ENCODE results near the gene SH3BP4. TPM values are rescaled to one million over a fixed set of nuclear protein-coding genes. Genes with fewer than 3 reads are reported as not detected.
A peak's percentile ranks its signal among the peaks of the same experiment; 100 is the strongest.

The SH3BP4 gene
- polyA plus RNA-seq, 6 donors from 2014 or later, result 0.85 to 2.6 (median 2.2) TPM

DNA sequence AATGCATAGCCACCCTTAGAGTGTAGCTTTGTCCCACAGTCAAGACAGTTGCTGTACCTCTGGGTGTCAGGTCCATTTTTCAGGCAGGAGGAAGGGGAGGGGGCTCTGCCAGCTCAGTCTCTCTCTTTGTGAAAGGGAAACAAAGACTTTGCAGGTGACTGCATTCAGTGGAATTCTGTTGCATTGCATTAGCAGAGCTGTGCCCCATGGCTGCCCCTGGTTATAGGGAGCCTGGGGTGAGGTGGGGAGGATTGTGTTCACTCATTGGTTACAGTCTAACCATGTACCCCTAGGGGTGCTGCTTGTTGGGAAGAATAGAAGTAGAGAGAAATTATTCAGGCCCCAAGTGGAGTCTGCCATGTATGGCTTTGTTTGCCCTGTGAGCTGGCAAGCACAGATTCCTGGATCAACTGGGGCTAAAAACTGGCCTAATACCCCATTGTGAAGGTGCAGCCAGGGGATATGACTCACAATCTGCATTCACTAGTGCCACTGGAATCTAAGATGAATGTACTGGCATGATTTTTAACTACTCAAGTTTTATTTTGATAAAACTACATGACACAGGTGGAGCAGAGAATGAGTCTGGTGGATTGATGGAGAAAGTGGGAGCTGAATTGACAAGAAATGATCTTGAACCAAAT, 118.4 kb downstream of the SH3BP4 start:
- Mint-ChIP-seq H3K9me3 (peaks cover 0 to 20% (median 7%) of the 10 kb centered on the region in 7 donors), H3K27me3 (peaks cover 0 to 7% (median 7%) of the 10 kb centered on the region in 3 donors), H3K27ac (no peak overlapping the region), H3K4me1 (peaks cover 0 to 7% (median 0%) of the 10 kb centered on the region in 3 donors), H3K4me3 (no peak overlapping the region), H3K36me3 (no peaks in the 10 kb centered on the region)
- DNase-seq, result no peak
- ATAC-seq (ENCODE audit: low read depth in 2 of 2), result no peak

DNA sequence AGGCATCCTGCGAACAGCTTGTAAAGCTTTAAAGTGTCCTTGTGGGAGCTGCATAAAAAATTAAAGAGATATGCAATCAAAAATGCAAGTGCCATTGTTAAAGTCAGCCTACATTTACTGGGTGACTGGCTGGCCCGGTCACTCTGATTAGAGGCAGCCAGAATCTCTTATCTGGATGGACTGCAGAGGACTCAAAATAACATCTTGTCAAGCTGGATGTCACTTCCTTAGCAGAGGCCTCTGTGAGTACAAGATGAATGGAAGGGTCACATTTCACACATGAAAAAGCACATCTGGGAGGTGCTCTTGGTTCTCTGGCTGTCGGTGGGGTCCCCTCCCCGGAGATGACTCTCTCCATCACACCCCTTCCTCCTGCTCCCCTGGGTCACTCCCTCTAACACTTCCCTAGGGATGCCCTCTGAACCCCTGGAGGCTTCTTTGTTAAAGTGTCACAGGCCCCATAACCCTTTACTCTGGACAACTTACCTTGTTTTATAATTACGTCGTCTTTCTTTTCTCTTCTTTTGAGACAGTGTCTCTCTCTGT, 122.1 kb downstream of the SH3BP4 start:
- Mint-ChIP-seq H3K27ac (no peak overlapping the region), H3K9me3 (peaks cover 0 to 10% (median 6%) of the 10 kb centered on the region in 7 donors), H3K4me1 (peaks cover 0 to 7% (median 0%) of the 10 kb centered on the region in 3 donors), H3K36me3 (no peaks in the 10 kb centered on the region), H3K4me3 (no peak overlapping the region), H3K27me3 (peaks cover 0 to 7% (median 7%) of the 10 kb centered on the region in 3 donors)
- no peak for ATAC-seq (ENCODE audit: low read depth in 2 of 2)
- no peak for DNase-seq

DNA sequence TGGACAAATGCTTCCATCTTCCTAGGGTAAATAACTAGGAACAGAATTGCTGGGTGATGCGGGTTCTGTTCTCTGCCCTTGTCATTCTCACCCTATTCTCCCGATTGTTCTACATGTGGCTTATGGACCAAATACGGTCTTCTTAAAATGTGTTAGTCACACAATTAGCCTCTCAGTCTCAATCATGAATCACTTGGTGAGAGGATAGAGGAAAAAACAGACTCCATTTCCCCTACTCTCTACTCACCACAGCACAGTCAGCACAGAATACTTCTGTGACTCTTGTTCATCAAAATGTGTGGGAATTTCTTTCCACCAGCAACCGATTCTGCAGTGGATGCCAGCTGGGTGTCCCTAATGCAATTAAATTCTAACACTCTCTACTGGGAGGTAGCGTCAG, 125.2 kb downstream of the SH3BP4 start:
- Mint-ChIP-seq H3K27me3 (no peaks in the 10 kb centered on the region), H3K9me3 (no peaks in the 10 kb centered on the region), H3K4me1 (peaks cover 0 to 7% (median 0%) of the 10 kb centered on the region in 3 donors), H3K36me3 (no peaks in the 10 kb centered on the region), H3K4me3 (no peak overlapping the region), H3K27ac (no peak overlapping the region)
- ATAC-seq (ENCODE audit: low read depth in 2 of 2) (no peak), DNase-seq (no peak)

DNA sequence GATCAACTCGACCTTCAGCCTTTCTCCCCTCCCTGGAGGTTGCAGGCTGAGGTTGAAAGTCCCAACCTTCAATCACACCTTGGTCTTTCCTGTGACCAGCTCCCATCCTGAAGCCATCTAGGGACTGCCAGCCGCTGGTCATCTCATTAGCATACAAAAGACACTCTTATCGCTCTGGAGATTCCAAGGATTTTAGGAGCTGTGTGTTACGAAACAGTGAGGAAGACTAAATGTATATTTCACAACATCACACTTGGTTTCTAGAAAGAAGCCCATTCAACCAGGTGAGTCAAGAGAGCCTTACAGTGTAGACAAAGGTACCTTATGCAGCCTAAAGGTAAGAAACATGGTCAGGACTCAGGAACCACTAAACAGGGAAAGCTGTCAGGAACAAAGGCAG, 126.4 kb downstream of the SH3BP4 start:
- DNase-seq (no peak), ATAC-seq (ENCODE audit: low read depth in 2 of 2) (no peak)
- H3K27me3 Mint-ChIP-seq, result no peaks in the 10 kb centered on the region
- H3K4me3 Mint-ChIP-seq, result no peak overlapping the region
- H3K9me3 Mint-ChIP-seq, result no peaks in the 10 kb centered on the region
- no peaks in the 10 kb centered on the region for H3K36me3 Mint-ChIP-seq
- no peak overlapping the region for H3K27ac Mint-ChIP-seq
- peaks cover 0 to 7% (median 0%) of the 10 kb centered on the region in 3 donors for H3K4me1 Mint-ChIP-seq

DNA sequence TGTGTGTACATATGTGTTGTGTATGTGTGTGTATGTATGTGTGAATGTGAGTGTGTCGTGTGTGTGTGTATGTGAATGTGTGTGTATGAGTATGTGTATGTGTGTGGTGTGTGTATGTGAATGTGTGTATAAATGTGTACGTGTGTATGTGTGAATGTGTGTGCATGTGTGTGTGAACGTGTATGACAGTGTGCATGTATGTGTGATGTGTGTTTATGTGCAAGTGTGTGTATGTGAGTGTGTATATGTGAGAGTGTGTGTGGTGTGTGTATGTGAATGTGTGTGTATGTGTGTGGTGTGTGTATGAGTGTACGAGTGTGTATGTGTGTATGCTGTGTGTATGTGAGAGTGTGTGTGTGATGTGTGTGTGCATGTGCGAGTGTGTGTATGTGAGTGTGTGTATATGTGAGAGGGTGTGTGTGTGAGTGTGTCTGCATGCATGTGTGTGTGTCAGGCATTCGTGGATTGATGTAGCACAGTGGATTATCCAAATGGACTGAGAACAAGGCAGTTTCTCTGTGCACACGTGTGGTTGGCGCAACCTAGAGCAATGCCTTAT, 127.2 kb downstream of the SH3BP4 start:
- H3K27ac Mint-ChIP-seq, result no peak overlapping the region
- no peaks in the 10 kb centered on the region for H3K36me3 Mint-ChIP-seq
- H3K9me3 Mint-ChIP-seq, result no peaks in the 10 kb centered on the region
- peaks cover 0 to under 1% (median under 1%) of the 10 kb centered on the region in 3 donors for H3K27me3 Mint-ChIP-seq
- H3K4me3 Mint-ChIP-seq, result no peak overlapping the region
- H3K4me1 Mint-ChIP-seq, result peaks cover 0 to 5% (median 0%) of the 10 kb centered on the region in 3 donors
- ATAC-seq (ENCODE audit: low read depth in 2 of 2) (no peak), DNase-seq (no peak)

DNA sequence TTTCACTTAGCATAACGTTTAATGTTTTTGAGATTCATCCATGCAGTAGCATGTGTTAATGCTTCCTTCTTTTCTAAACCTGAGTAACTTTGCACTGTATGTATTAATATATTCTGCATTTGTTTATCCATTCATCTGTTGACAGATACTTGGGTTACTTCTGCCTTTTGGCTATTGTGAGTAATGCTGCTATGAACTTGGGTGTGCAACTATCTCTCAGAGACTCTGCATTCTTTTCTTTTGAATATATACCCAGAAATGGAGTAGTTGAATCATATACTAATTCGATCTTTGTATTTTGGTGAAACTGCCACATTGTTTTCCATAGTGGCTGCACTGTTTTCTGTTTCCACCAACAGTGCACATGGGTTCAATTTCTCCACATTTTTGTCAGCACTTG, 128.3 kb downstream of the SH3BP4 start:
- H3K27me3 Mint-ChIP-seq, result peaks cover 0 to 12% (median 7%) of the 10 kb centered on the region in 3 donors

DNA sequence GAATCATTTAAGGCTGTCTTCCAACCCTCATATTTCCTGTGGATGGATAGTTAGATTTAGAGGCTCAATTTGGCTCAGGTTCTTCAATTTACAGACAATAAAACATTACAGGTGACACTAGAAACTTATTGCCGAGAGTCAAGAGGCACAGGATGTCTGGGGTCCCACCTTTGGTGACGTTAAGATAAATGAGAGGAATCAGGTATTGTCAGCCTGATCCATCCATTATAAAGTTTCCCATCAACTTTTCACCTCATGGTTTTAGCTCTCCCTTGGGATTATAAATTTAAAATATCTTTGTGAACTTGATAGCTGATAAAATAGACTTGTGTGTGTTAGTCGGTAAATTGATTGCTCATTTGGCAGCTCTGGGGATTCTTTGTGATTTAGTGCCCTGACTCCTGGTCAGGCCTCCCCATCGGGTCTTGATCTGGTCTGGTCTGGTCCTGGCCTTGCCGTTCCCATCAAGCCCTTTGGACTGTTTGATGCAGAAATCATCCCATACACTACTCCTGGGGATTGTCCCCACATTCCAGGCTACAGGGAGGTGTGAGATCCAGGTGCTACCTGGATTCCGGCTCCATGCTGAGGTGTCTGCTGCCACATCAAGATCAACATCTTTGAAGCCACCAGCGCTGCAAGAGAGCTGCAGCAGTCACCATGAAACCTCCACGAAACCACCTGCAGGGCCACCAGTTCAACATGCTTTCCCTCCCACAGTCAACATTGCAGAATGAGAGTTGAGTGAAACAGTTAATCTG, 130.9 kb downstream of the SH3BP4 start:
- DNase-seq (no peak), ATAC-seq (ENCODE audit: low read depth in 2 of 2) (no peak)
- peaks cover 0 to 10% of the 10 kb centered on the region in 2 donors for H3K36me3 Mint-ChIP-seq
- H3K4me1 Mint-ChIP-seq, result peaks cover 0 to 5% (median 0%) of the 10 kb centered on the region in 3 donors
- peaks cover 4 to 38% (median 28%) of the 10 kb centered on the region in 3 donors for H3K27me3 Mint-ChIP-seq
- H3K9me3 Mint-ChIP-seq, result peaks cover 0 to 9% (median 1%) of the 10 kb centered on the region in 7 donors
- H3K4me3 Mint-ChIP-seq, result no peak overlapping the region
- no peak overlapping the region for H3K27ac Mint-ChIP-seq

More for the DNA sequence above, 128.3 kb downstream of the SH3BP4 start:
- H3K27ac Mint-ChIP-seq, result no peak overlapping the region
- no peaks in the 10 kb centered on the region for H3K4me1 Mint-ChIP-seq
- no peak overlapping the region for H3K4me3 Mint-ChIP-seq
- DNase-seq, result no peak
- peaks cover 0 to under 1% of the 10 kb centered on the region in 2 donors for H3K36me3 Mint-ChIP-seq
- no peak for ATAC-seq (ENCODE audit: low read depth in 2 of 2)
- H3K9me3 Mint-ChIP-seq, result peaks cover 0 to 3% (median 0%) of the 10 kb centered on the region in 7 donors

DNA sequence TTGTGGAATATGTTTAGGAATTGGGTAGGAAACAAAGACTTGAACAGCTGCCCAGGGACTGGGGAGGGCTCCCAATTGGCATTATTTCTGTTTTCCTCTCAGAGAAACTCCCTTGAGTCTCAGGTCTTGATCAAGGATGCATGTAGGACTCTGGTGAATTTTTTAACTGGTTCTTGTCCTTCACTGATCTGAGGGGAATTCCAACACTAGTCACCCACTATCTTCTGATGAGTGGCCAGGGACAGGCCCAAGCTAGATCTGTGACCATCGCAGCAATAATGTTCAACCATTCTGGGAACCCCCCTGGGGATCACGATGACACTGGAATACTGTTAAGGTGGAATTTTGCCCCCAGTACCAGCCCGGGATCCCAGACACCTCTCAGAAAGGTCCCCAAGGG, 132.0 kb downstream of the SH3BP4 start:
- no peak for ATAC-seq (ENCODE audit: low read depth in 2 of 2)
- H3K4me3 Mint-ChIP-seq, result no peak overlapping the region
- H3K27me3 Mint-ChIP-seq, result peaks cover 12 to 48% (median 37%) of the 10 kb centered on the region in 3 donors
- peaks cover 0 to 10% of the 10 kb centered on the region in 2 donors for H3K36me3 Mint-ChIP-seq
- DNase-seq, result no peak
- H3K27ac Mint-ChIP-seq, result no peak overlapping the region
- peaks cover 0 to 9% (median 1%) of the 10 kb centered on the region in 7 donors for H3K9me3 Mint-ChIP-seq
- peaks cover 0 to 5% (median 0%) of the 10 kb centered on the region in 3 donors for H3K4me1 Mint-ChIP-seq

DNA sequence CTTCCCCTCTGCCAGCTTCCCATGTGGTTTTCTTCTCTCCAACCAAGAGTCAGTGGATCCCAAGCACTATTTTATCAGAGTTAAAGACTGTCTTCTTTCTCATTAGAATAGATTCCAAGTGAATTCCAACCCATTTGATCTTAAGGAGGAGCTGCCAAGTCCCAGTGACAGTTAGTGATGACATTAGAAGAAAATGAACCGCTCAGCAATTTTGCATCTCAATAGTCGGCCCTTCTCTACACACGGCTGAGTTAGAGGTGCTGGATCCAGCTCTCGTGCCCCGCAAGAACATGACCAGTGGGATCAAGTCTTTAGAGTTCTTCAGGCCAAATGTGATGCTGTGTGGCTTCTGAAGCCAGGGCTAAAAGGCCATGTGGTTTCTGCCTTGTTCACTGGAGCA, 132.6 kb downstream of the SH3BP4 start:
- no peak overlapping the region for H3K4me3 Mint-ChIP-seq
- H3K36me3 Mint-ChIP-seq, result peaks cover 0 to 10% of the 10 kb centered on the region in 2 donors
- DNase-seq (no peak), ATAC-seq (ENCODE audit: low read depth in 2 of 2) (no peak)
- peaks cover 0 to 5% (median 0%) of the 10 kb centered on the region in 3 donors for H3K4me1 Mint-ChIP-seq
- H3K27ac Mint-ChIP-seq, result peak overlapping the region in 1 of 6 donors; percentile 17
- H3K27me3 Mint-ChIP-seq, result peaks cover 14 to 50% (median 38%) of the 10 kb centered on the region in 3 donors
- peaks cover 0 to 9% (median 1%) of the 10 kb centered on the region in 7 donors for H3K9me3 Mint-ChIP-seq

DNA sequence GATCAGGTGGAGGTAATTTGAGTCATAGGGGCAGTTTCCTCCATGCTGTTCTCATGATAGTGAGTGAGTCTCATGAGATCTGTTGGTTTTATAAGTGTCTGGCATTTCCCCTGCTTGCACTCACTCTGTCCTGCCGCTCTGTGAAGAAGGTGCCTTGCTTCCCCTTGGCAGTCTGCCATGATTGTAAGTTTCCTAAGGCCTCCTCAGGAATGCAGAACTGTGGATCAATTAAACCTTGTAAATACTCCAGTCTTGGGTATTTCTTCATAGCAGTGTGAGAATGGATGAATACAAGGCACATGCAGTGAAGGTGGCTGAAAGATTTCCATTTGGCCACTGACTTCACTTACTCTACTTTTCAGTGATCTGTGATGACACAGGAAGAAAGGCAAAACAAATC, 133.7 kb downstream of the SH3BP4 start:
- peaks cover 19 to 59% (median 47%) of the 10 kb centered on the region in 3 donors for H3K27me3 Mint-ChIP-seq
- no peak overlapping the region for H3K4me3 Mint-ChIP-seq
- H3K4me1 Mint-ChIP-seq, result peaks cover 0 to 5% (median 0%) of the 10 kb centered on the region in 3 donors
- peaks cover 0 to 10% of the 10 kb centered on the region in 2 donors for H3K36me3 Mint-ChIP-seq
- ATAC-seq (ENCODE audit: low read depth in 2 of 2), result no peak
- DNase-seq, result no peak
- no peak overlapping the region for H3K27ac Mint-ChIP-seq
- H3K9me3 Mint-ChIP-seq, result peaks cover 0 to 9% (median 1%) of the 10 kb centered on the region in 7 donors

DNA sequence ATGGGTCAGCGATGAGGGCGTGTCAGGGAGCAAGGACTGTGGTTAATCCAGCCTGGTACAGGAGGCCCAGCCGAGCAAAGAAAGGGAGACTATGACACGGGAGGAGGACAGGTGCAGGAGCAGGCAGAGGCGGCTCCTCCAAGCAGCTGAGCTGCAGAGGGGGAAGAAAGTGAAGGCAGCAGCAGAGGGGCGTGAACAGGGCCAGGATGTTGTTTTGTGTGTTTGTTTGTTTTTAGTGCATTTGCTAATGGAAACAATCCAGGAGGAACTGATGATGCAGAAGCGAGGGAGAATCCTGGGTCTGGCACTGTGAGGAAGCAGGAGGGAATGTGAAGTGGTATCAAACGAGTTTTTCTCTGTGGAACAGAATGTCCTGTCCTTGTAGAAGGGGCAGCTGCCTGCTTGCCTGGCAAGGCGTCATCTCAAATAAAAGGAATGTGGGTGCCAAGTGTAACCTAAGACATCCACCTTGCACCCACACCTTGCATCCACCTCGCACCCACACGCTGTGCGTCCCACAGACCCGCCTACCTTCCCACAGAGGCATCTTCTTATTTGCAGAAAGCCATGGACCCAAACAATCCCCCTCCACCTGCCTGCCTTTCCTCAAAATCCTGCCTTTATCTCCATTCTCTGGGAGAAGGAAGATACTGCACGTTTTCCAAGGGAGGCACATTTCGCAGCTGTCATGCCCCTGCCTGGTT, 134.8 kb downstream of the SH3BP4 start:
- Mint-ChIP-seq H3K27me3 (peaks cover 19 to 68% (median 56%) of the 10 kb centered on the region in 3 donors), H3K27ac (peak overlapping the region in 1 of 6 donors; percentile 13), H3K4me3 (no peak overlapping the region)

DNA sequence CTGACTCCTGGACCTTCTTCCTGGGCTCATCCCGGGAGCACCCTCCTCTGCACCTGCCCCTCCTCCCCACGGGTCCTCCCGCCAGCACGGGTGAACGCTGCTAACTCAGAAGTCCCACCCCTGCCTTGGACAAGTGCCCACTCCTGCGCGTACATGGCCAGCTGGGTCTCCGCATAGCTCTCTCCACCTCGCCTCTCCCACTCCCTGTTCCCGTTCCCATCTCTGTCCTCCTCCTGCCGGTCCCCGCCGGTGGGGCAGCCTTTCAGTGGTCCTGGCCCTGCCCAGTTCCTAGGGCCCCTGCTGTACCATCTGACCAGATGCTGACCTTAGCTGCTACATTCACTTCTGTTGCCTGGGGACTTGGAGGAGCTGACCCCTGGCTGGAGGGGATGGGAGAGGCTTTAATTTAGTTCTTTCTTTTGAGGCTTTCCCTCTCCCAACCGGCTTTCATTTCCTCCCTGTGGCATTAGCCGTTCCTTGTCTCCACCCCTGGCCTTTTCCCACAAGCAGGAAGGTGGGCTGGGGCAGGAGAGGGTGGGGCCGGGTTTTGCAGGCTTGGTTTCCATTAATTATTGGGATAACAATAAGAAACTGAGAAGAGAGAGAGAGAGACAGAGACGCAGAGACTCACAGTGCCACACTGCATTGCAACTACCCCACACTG, 136.1 kb downstream of the SH3BP4 start:
- Mint-ChIP-seq H3K27ac (peak overlapping the region in 1 of 6 donors; percentile 63), H3K36me3 (peaks cover 0 to 10% of the 10 kb centered on the region in 2 donors), H3K9me3 (peaks cover 0 to 9% (median 1%) of the 10 kb centered on the region in 7 donors), H3K4me3 (no peak overlapping the region), H3K4me1 (peaks cover 0 to 5% (median 0%) of the 10 kb centered on the region in 3 donors), H3K27me3 (peaks cover 19 to 68% (median 61%) of the 10 kb centered on the region in 3 donors)
- ATAC-seq (ENCODE audit: low read depth in 2 of 2) (no peak), DNase-seq (no peak)

More for the DNA sequence above, 134.8 kb downstream of the SH3BP4 start:
- no peak for DNase-seq
- H3K9me3 Mint-ChIP-seq, result peaks cover 0 to 9% (median 1%) of the 10 kb centered on the region in 7 donors
- ATAC-seq (ENCODE audit: low read depth in 2 of 2), result no peak
- H3K36me3 Mint-ChIP-seq, result peaks cover 0 to 10% of the 10 kb centered on the region in 2 donors
- peaks cover 0 to 5% (median 0%) of the 10 kb centered on the region in 3 donors for H3K4me1 Mint-ChIP-seq

Data from naive B cell (primary cell).